GM21529 (cell line): ENCODE results near the gene FAM168A.

Source experiments
- ATAC-seq: cut with Tn5 transposase; IDR thresholded peaks from one replicate; pipeline ENCODE4 v1.9.1; 2021; ENCODE audit not compliant: unreplicated experiment

Gene FAM168A

GRCh38 chr11:73520353-73521061 is 77.4 kb downstream of the FAM168A start:
- ATAC-seq, result no peak

- no peak for ATAC-seq
Observed at GRCh38 chr11:73519266-73519665, 78.6 kb downstream of the FAM168A start.

GRCh38 chr11:73518195-73518594 is 79.7 kb downstream of the FAM168A start:
- no peak for ATAC-seq

GRCh38 chr11:73516080-73516479 is 81.8 kb downstream of the FAM168A start:
- no peak for ATAC-seq

- ATAC-seq, result no peak
Observed at GRCh38 chr11:73513707-73514106, 84.2 kb downstream of the FAM168A start.

- ATAC-seq, result no peak
Observed at GRCh38 chr11:73510877-73511276, 87.0 kb downstream of the FAM168A start.

GRCh38 chr11:73510106-73510505 is 87.8 kb downstream of the FAM168A start:
- ATAC-seq, result no peak

- no peak for ATAC-seq
Observed at GRCh38 chr11:73509188-73509587, 88.7 kb downstream of the FAM168A start.

GRCh38 chr11:73508243-73509176 is 89.4 kb downstream of the FAM168A start:
- no peak for ATAC-seq

GRCh38 chr11:73507086-73507485 is 90.8 kb downstream of the FAM168A start:
- ATAC-seq, result no peak

GRCh38 chr11:73506038-73506437 is 91.9 kb downstream of the FAM168A start:
- ATAC-seq, result no peak

GRCh38 chr11:73498343-73498742 is 99.6 kb downstream of the FAM168A start:
- ATAC-seq, result no peak

GRCh38 chr11:73496134-73496533 is 101.8 kb downstream of the FAM168A start:
- no peak for ATAC-seq

GRCh38 chr11:73495731-73496130 is 102.2 kb downstream of the FAM168A start:
- no peak for ATAC-seq

- no peak for ATAC-seq
Observed at GRCh38 chr11:73493956-73494598, 103.8 kb downstream of the FAM168A start.

GRCh38 chr11:73481626-73482025 is 116.3 kb downstream of the FAM168A start:
- no peak for ATAC-seq

- no peak for ATAC-seq
Observed at GRCh38 chr11:73480677-73481076, 117.2 kb downstream of the FAM168A start.

- no peak for ATAC-seq
Observed at GRCh38 chr11:73478737-73479347, 119.1 kb downstream of the FAM168A start.

GRCh38 chr11:73477518-73477917 is 120.4 kb downstream of the FAM168A start:
- no peak for ATAC-seq

- no peak for ATAC-seq
Observed at GRCh38 chr11:73475549-73476095, 122.3 kb downstream of the FAM168A start.

GRCh38 chr11:73473252-73473651 is 124.7 kb downstream of the FAM168A start:
- no peak for ATAC-seq
